HG03521 (cell line): Measurements from ENCODE around the gene PGP.

Experiments used
- ATAC-seq: cut with Tn5 transposase; IDR thresholded peaks from one replicate; pipeline ENCODE4 v1.9.1; 2021; ENCODE audit warnings: mild to moderate bottlenecking, moderate library complexity; ENCODE audit not compliant: unreplicated experiment

The PGP gene

DNA sequence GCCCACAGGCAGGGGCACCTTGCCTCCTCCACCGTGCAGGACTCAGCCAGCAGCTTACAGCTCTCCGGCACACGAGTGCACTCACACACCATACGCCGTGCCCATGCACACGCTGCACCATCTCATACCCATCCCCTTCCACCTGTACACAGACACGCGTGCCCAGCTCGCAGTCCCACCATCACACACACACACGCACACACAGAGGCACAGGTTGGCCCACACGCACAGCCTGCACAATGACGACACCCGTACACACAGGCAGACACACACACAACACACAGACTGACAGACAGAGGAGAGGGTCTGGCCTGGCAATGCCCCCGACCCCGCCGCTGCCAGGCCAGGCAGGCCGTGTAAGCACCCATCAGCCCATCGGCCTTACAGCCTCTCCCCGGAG, 30.3 kb downstream of the PGP start:
- no peak for ATAC-seq

DNA sequence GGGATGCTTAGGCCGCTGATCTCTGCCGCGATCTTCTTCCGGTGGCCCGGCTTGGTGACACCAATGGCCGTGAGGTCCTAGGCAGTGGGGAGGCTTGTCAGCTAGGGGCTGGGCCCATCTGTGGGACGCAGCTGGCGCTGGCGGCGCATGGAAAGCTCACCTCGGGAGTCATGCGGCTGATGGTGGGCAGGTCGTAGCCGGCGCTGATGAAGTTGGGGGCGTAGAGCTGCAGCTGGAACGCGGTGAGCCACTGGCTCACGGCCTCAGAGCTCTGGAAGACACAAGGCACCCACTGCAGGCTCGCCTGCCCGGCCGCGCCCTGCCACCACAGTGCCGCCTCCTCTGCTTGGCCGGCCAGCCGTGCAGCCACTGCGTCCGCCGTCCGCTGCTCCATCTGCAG, 31.0 kb downstream of the PGP start:
- ATAC-seq = no peak

DNA sequence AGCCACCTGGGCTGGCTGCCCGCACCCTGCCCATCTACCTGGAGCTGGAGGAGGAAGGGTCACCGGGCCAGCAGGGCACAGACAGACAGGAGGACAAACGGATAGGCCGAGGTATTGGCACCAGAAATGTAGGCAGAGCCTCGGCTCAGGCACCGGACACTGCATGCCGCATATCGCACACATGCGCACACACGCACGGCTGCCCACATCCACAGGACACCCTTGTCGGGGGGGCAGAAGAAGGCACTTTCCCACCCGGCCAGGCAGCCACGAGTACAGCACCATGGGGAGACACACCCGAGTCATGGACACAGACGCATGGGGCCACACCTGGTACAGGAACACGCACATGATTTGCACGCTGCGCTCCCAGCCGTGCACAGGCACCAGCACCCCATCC, 32.7 kb downstream of the PGP start:
- no peak for ATAC-seq

DNA sequence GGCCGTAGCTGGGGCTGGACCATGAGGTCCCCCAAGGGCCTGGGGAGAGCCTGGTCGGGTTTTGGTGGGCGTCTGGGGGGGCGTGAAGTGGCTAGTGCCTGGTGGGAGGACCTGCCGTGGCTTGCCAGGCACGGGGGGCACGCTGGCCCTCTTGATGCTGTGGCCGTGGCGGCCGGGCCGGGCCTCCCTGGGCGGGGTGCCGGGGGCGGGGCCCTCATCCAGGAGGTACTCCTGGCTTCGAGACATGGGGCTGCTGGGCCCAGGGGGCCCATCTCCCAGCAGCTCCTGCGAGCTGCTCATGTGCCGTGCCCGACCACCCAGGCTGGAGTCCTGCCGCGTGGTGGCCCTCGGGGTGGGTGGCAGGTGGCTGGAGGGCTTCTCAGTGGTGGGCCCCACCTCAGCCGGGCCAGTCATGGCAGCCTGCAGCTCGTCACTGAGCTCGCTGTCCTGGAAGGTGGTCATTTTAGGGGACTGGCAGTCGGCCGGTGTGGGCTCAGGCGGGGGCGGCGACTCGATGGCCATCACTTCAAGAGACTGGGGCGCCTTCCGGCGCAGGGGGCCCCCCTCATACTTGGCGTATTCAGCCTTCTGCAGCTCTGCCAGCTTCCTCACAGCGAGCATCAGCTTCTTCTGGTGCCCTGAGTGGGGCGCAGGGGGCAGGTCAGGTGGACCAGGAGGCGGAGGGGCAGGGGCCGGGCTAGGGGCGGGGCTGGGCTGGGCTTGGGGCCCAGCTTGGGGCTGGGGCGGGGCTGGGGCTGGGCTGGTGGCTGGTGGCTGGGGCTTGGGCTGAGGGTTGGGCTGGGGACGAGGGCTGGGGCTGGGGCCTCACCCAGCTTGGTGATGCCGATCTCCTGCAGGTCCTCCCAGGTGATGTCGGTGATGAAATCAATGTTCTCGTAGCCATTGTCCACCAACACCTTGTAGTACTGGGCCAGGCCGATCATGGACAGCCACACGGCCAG, 33.4 kb downstream of the PGP start:
- ATAC-seq = no peak

DNA sequence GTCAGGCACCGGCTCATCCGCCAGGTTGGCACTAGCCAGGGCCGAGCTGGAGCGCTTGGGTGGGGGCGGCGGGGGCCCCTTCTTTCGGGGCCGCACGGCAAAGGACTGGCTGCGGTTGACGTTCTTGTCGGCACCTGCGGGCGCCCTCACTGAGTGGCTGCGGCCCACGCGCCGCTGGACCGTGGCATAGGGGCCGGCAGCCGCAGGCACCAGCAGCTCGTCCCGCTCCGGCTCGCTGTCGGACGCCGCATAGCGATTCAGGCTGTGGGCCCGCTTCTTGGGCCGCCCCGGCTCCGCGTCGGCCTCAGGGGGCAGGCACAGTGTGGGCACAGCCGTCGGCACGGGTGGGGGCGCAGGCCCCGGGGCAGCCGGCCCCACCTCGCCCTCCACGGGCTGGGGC, 34.2 kb downstream of the PGP start:
- ATAC-seq = no peak

DNA sequence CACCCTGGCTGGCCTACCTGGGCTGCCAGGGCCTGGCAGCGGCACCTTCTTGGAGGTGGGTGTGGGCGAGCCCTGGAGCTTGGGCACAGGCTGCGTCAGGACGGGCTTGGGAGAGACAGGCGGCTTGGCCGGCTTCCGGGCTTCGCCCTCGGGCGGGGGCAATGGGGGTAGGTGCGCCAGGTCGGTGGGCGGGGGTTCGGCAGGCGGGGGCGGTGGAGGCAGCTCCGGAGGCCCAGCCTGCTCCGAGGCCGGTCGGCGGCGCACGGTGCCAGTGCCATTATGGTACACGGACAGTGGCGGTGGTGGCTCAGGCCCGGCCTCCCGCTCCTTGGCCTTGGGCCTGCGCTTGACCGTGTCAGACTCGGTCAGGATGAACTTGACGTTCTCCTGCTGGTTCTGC, 35.1 kb downstream of the PGP start:
- no peak for ATAC-seq

DNA sequence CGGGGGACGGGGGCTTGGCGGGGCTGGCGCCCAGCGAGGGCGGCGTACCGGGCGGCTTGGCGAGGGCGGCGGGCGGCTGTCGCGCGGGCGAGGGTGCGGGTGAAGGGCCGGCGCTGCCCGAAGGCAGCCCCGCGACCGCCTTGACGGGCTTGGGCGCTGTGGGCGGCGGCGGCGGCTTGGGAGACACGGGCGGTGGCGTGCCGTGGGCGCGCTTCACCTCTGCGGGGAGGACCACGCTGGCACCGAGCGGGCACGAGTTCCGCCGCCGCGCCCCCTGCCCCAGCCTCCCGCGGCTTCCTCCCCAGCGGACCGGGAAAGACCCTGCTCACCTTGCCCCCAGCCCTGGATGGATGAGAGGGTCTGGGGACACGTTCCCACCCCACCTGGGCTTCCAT, 35.5 kb downstream of the PGP start:
- no peak for ATAC-seq

DNA sequence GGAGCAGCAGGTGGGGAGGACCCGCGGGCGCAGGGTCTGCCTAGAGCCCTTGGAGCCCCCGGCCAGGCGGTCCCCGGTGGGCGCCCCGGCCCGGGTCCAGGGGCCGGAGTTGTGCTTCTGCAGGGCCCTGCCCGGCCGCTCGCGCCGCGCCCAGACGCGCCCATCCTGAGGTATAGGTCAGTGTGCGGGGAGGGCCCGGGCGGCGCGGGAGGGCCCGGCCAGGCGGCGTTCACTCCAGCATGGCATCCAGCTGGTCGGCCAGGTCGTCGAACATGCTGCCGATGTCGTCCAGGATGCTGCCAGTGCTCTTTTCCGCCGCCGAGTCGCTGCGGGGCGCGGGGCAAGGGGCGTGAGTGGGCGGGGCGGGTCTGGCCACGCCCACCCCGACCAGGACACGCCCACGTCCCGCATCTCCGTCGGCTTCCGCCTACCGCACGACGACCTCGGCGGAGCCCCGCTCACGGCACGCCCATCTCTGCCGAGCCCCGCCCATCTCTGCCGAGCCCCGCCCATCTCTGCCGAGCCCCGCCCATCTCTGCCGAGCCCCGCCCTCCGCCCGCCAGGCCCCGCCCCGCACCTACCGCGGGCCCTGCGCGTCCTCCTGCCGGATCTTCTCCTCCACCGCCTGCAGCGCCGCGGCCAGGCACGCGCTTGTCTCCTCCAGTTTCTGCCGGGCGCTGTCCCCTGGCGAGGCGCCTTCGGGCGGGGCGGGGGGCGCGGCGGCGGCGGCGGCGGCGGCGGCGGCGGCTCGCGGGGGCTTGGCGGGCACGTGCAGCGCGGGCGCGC, 36.1 kb downstream of the PGP start:
- no peak for ATAC-seq

DNA sequence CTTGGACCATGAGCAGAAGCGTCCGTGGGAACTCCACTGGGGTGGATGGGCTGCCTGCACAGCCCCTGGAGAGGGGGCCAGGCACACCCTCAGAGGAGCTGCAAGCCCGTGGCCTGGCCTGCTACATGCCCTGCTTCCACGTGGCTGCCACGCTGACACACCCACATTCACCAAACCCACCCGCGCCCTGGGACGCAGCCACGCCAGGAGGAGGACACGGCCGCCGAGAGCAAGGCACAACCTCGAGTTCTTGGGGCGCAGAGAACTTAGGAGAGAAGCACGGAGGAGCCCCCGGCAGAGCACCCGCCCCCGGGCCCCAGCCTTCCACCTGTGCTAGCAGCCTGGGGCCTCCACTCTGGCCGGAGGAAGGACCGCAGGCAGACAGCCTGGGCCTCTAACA, 37.1 kb downstream of the PGP start:
- no peak for ATAC-seq

DNA sequence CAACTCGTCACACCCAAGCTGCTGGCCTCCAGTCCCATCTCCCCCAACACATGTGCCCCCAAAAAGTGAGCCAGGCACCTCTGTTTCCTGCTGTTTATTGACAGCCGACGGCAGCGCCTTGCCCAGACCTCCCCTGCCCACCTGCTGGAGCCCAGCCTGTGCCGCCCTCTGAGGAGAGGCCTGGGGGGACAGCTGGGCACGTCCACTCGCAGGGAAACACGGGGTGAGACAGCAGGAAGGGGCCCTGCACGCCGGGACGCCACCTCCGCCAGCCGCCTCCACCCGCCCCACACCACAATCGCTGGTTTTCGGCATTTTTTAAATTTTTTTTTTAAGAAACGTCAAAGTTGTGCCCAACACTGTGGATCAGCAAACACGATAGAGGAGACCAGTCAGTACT, 37.5 kb downstream of the PGP start:
- no peak for ATAC-seq

DNA sequence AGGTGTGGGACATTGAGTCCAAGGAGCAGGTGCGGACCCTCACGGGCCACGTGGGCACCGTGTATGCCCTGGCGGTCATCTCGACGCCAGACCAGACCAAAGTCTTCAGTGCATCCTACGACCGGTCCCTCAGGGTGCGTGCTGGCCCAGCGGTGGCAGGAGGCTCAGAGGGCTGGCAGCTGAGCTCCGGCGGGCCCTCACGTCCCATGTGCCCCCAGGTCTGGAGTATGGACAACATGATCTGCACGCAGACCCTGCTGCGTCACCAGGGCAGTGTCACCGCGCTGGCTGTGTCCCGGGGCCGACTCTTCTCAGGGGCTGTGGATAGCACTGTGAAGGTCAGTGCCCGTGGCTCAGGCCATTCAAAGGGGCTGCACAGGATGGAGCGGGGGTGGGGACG, 38.6 kb downstream of the PGP start:
- ATAC-seq = no peak

DNA sequence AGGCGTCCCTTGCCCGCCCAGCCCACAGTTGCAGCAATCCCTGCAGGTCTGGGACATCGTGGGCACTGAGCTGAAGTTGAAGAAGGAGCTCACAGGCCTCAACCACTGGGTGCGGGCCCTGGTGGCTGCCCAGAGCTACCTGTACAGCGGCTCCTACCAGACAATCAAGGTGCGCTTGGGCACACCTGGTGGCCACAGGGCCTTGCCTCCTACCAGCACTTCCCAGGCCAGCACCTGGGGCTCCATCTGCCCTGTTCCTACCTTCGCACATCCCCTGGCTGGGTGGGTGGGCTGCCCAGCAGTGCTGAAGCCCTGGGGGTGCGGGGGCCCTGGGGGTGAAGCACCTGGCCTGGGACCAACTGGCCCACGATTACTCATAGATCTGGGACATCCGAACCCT, 39.2 kb downstream of the PGP start:
- ATAC-seq = no peak

DNA sequence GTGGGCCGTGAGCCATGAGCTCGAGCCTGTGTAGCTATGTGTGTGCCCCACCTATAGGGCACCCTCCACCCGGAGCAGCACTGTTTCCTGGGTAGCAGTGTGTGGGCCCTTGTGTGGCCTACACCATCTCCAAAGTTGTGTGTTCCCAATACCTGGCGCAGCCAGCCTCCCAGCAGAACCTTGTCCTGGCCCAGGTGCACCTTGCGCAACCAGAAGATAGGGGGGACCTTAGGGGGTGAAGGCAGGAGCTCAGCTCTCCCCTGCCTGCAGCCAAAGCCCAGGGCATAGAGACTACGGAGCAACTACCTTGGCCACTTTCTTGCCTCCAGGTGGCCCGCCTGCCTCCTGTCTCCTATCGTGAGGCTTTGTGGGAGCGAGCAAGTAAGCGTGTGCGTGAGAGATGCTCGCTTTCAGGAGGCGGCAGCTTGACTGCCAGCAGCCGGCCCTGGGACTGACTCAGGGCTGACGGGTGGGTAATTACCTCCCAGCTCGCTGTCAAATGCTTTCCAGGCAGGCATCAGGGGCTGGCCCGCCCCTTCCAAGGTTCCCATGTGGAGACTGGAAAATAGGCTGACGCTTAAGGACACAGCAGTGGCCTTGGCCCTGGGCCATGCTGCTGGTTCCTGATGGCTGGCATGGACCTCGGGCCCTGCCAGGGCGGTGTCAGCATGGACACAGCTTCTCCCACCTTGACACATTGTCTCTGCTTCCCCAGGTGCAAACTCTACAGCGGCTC, 40.1 kb downstream of the PGP start:
- ATAC-seq = no peak

DNA sequence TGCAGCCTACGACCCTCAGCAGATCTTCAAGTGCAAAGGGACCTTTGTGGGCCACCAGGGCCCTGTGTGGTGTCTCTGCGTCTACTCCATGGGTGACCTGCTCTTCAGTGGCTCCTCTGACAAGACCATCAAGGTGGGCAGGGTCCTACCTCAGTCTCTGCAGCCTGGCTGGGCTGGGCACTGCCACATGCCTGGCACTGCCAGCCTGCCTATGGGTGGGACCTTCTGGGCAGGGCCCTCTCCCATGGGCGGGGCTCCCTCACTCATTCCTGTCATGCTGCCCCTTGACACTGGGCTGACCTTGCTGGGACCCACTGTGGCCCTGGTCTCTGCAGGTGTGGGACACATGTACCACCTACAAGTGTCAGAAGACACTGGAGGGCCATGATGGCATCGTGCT, 40.7 kb downstream of the PGP start:
- ATAC-seq = no peak

DNA sequence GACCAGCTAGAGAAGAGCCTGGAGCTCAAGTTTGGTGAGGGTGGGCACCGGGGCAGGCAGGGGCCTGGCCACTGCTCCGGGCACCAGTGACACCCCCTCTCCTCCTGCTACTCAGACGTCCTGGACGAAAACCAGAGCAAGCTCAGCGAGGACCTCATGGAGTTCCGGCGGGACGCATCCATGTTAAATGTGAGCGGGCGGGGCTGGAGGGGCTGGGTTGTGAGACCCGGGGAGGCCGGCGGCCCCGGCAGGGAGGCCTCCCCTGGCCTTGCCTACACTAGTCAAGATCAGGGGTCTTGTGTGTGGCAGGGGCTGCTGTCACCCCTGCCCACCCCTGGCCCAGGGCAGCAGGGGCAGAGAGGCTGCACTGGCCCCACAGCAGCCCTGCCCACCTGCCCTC, 41.3 kb downstream of the PGP start:
- ATAC-seq = no peak

DNA sequence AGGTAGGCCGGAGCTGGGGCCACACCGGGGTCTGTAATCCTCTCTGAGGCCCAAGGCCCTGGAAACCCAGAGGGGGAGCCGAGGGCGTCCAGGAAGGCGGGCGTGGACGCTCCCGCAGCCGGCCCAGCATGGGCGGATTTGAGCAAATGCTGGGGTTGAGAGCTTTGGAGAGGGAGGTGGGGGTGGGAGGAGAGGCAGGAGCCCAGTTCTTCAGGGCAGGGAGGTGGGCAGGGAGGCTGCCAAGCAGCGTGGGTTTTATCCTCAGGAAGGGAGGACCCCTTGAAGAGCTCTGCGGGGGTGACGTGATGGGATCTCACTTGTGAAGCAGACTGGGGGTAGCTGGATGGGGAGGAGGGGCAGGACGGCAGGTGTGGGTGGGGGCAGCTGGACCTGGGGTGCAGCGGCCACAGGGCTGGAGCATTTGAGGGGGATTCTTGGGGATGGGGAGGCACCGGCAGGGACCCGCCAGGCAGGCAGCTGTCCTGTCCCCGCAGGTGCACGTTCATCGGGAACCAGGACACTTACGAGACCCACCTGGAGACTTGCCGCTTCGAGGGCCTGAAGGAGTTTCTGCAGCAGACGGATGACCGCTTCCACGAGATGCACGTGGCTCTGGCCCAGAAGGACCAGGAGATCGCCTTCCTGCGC, 41.8 kb downstream of the PGP start:
- no peak for ATAC-seq

DNA sequence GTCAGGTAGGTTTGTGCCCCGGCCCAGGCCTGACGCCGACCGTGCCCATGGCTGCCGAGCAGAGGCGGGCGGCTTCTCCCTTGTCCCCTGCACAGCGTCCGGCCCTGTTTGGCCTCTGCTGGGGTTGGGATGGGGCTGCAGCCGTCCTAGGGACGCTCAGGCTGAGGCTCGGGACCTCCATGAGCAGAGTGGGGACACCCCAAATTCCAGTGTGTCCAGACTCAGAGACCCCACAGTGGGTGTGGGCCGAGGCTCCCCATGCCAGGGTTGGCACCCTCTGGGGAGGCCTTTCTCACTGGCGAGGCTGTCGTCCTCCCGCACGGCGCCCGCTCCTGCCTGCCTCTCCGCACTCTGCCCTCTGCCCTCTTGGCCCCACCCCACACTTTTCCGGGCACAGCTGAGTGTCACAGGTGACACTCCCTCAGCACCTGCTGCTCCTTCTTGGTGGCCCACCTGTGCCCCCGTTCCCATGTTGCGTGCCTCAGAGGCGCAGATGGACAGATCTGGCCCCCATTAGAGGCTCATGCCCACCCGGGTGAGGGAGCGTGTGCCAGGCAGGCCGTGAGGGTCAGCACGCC, 43.0 kb downstream of the PGP start:
- ATAC-seq = no peak

DNA sequence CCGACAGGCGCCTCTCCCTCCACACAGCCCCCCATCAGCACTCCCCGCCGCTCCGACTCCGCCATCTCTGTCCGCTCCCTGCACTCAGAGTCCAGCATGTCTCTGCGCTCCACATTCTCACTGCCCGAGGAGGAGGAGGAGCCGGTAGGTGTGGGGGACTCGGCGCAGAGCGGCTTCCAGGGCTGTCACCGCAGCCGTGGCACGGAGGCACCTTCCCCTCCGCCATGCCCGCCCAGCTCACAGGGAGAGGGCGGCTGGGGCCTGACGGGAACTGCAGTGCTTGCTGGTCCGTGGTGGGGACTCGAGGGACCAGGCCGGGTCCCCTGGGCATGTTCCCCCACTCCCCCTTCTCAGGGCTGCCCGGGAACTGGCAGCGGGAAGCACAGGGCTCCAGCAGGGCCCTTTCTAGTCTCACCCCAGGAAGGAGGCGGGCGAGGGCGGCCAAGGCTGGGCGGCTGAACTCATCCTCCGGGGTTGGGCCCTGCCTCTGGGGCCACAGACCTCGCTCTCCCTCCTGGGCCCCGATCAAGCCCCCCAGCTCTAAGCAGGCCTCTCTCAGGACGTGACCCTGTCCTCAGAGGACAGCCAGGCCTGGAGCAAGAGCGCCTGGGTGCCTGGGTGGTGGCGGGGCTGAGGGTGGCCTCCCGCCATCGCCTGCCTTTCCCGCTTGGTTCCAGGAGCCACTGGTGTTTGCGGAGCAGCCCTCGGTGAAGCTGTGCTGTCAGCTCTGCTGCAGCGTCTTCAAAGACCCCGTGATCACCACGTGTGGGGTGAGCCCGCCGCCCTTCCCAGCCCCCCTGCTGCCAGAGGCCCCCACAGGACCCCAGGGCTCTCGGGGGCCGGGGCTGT, 43.8 kb downstream of the PGP start:
- ATAC-seq = no peak

DNA sequence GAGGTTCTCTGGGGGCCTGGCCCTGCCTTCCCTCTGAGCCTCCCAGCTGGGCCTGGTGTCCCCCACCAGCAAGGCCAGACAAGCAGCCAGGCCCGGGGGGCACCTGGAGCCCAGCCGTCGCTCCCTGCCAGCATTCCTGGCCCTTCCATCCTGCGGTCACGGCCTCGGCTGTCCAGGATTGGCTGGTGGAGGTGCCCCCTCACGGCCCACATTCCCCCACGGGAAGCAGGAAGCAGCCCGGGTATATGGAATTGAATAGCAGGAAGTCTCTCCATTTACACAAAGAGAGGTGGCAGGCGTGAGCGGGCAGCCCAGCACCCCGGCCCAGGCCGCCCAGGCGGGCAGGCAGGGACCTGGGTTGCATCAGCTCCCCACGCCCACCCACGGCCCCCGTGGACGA, 44.6 kb downstream of the PGP start:
- no peak for ATAC-seq
